PC-3 (cell line): ENCODE data around the gene DKK3.

ENCODE experiments used
- EZH2phosphoT487 ChIP-seq: fragments of 300-600 bp; sonication (generic); IDR thresholded peaks from 2 replicates; pipeline ENCODE4 v1.6.1; 2018; ENCODE audit warnings: mild to moderate bottlenecking, antibody characterized with exemption, low read length, borderline replicate concordance
- TF ChIP-seq, protein P1 (sequence below): fragments of 300-600 bp; sonication (generic); conservative IDR thresholded peaks from 2 replicates; pipeline ENCODE4 v1.5.1; 2017; ENCODE audit warnings: antibody characterized with exemption, low read depth, mild to moderate bottlenecking, low read length

DNA sequence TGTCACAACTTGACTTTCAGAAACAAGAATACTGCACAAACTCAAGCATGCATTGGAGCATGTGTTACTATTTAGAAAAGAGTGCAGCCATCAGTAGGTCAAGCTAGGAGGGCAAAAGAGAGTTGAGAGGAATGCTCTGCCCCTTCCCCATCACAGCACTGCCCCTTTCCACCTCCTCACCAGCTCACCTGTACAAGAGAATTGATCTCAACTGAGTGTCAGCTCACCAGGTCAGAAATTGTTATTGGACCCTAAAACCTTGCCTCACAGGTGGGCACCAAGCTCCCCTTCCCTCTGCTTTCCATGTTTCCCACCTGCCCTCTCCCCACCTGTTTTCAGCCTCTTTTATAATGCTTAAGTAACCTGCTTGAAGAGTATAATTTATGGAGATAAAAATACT, 48.8 kb downstream of the DKK3 start:
- TF ChIP-seq, protein P1, sequence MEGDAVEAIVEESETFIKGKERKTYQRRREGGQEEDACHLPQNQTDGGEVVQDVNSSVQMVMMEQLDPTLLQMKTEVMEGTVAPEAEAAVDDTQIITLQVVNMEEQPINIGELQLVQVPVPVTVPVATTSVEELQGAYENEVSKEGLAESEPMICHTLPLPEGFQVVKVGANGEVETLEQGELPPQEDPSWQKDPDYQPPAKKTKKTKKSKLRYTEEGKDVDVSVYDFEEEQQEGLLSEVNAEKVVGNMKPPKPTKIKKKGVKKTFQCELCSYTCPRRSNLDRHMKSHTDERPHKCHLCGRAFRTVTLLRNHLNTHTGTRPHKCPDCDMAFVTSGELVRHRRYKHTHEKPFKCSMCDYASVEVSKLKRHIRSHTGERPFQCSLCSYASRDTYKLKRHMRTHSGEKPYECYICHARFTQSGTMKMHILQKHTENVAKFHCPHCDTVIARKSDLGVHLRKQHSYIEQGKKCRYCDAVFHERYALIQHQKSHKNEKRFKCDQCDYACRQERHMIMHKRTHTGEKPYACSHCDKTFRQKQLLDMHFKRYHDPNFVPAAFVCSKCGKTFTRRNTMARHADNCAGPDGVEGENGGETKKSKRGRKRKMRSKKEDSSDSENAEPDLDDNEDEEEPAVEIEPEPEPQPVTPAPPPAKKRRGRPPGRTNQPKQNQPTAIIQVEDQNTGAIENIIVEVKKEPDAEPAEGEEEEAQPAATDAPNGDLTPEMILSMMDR = no peak
- no peak for TF ChIP-seq EZH2phosphoT487
